T1000 (cell line): ENCODE measurements around the gene FBXW7.
"Not testable (repeated sequence)": the region's sequence is repeated elsewhere in the genome, so short reads cannot be mapped to it uniquely, and the experiment has no call there.

Experiments
- DNase-seq: peaks from one replicate; lab custom pipeline; 2025; ENCODE audit warnings: mixed read lengths; lab: John Stamatoyannopoulos, UW

FBXW7 gene

GRCh38 chr4:152535903-152536544 lies at the start of gene FBXW7:
FBXW7 (minus strand) TSS chr4:152536092; CDS start chr4:152411803, 124,289 bp downstream.
- peak; percentile 92 for DNase-seq

- DNase-seq, result no peak
Observed at GRCh38 chr4:152585023-152585441, 49.1 kb upstream of the FBXW7 start.

DNA sequence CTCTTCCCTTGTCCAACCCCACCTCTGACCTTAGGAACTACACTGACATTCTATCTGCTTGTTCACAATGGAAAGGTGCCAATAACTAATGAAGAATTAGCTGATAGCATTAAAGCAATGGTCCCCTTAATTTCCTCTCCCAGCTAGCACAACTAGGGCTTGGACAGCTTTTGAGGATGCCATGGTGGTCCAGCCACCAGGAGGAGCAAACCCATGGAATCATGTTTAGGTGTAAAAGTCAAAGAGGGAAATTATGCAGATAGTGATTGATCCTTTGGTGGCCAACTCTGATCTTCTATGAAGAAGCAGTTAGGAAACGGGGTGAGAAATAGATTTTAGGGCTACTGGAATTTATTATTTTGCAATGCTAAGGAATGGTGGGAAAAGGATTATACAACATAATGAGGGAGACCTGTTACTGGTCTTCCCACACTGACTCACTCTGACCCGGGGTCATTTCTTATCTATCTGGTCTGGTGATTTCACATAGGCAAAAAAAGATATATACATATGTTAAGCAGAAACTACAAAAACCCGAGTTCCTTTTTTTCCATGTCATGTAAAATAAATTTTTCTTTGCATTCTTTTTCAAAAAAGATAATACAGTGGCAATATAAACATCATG lies 45.8 kb upstream of the FBXW7 start:
- DNase-seq, result no peak

DNA sequence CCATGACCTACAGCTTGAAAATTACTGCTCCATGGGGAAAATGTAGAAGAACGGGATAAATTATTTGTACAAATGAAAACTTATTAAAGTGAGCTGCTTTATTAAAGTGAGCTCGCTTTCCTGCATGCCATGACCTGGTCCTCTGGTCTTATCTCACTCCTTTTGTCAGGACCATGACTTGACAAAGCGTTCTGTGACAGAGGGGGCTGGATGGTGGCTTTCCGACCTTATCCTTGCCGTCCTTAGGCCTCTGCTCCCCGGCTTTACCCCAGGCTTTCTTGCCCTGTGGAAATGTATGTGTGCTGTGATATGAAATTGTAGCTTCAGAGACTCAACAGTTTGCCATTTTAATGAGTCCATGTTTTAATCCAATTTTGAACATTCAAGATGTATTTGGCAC lies 44.0 kb upstream of the FBXW7 start:
- no peak for DNase-seq

DNA sequence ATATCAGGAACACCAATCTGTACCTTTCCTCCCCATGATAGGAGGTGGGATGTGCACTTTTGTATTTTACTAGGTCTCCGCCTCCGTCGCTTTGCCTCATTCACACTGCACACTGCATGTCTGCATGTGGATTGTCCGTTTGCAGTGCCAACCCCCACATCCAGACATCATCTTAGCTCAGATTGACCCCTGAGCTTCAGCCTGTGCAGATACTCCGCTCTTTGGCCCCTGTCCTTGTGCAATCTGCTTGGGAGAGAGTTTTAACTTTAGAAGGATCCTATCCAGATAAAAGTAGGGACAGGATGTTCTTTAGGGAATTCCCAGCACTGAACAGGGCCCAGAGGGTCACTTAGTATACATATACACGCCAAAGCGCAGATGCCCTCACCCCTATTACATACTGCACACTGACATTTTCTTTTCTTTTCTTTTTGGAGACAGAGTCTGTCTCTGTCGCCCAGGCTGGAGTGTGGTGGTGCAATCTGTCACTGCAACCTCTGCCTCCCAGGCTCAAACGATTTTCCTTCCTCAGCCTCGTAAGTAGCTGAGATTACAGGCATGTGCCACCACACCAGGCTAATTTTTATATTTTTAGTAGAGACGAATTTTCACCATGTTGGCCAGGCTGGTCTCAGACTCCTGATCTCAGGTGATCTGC lies 43.3 kb upstream of the FBXW7 start:
- DNase-seq, result no peak

- DNase-seq, result no peak
Observed at GRCh38 chr4:152578670-152579069, 42.8 kb upstream of the FBXW7 start.

- DNase-seq, result no peak
Observed at GRCh38 chr4:152577708-152578396, 42.0 kb upstream of the FBXW7 start.

GRCh38 chr4:152575533-152575932 lies 39.6 kb upstream of the FBXW7 start:
- no peak for DNase-seq

GRCh38 chr4:152573861-152574260 lies 38.0 kb upstream of the FBXW7 start:
- DNase-seq, result no peak

DNA sequence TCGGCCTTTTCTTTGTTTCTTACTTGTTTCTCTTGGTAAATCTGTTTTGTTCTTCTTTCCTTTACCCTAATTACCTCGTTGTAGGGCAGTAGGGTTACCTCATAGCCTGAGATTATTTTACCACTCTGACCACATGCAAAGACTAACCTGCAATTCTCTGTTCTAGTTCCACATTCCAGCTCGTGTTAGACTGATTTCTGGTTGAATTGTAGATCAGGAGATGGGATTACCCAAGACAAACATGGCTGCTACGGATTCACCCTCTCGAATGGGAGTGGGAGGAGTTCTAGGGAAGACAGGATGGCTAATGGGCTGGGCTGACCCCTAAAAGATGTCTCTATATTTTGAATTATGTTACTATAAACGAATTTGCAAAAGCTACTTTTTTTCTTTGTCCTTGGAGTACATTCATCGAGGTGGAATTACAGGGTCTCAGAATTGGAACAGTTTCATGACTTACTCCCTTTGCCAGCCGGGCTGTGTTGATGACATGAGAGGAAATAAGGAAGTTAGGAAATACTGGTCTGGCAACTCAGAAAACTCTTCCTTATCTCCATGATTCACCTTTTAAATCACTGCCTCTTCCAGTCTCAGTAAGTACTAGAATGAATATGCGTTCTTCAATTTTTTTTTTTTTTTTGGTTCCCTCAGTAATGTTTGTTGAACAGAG lies 36.7 kb upstream of the FBXW7 start:
- DNase-seq, result no peak

DNA sequence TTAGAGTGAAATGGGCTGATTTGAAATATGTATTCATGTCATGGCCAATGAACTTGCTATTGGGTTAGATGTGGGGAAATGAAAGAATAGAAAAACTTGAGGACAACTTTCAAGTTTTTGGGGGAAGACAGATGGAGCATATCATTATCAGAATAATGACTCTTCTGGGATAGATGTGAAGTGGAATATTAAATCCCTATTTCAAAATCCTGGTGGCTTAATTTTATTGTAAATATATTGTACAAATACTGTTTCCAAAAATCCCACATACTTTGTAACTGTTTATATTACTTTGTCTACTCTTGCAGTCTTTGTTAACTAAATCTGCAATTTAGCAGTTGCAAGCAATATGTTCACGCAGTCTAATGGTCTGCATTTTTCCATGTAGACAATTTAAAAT lies 35.9 kb upstream of the FBXW7 start:
- DNase-seq, result no peak

GRCh38 chr4:152571296-152571695 lies 35.4 kb upstream of the FBXW7 start:
- no peak for DNase-seq

DNA sequence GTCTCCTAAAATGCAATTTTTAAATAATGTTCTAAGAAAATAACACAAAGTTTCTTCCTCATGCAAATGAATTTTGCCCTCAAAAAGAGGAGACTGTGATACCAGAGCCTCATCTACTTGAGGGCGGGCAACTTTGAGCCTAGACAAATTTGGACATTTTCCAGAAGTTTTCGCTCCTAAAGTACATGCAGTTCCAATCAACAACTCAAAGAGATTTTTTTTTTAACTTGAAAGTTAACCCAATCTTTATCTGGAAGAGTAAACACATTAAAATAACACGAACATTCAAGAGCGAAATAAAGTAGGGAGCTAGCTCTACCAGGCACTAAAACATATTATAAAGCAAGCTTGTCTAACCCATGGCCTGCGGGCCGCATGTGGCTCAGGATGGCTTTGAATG lies 29.4 kb upstream of the FBXW7 start:
- no peak for DNase-seq

DNA sequence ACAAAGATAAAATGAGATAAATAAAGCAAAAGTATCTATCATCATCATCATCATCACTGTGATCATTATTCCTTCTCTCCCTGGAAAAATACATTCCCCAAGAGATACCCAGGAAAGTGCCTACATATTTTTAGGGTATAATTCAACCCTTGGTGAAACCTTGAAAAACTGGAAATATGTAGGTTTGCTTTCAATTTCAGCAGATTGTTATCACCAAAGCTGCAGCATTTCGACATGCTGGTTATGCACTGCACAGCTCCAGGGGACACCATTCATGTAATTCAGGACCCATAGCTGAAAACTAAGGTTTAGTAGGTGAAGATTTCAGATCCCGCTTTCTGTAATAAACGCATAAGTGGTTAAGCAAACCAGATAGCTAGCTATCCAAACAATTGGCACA lies 28.4 kb upstream of the FBXW7 start:
- no peak for DNase-seq

DNA sequence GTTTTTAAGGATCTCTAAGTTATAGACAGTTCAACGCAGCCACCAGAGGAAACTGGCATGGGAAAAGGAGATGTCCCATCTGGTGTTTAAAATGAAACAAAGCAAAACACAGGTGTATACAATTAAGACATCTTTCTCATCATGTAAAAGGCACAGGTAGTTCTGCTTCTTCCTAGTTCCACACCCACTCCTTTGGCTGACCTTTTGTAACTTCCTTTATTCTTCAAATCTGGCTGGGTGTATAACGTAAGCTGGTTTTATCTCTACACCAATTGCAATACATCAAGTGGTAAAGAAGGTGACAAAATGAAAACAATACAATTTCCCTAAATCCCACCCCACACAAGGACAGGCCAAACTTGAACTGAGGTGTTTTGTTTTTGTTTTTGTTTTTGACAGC lies 27.3 kb upstream of the FBXW7 start:
- no peak for DNase-seq

DNA sequence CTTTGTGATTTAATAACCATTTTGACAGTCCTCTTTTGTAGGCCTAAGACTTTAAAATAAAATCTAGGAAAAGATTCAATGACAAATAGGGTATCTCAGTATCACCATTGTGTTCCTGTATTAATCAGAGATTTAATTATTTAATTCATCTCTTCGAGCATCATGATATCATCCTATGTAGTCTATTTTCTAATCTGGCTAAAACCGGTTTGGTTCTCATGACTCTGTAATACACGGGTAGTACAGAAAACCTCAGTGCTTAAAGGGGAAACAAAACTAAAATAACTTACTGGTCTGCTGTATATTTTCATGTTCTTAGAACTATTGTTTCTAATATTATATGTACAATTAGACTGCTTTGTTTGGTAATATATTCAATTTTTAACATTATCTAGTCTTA lies 23.7 kb upstream of the FBXW7 start:
- no peak for DNase-seq

- DNase-seq, result no peak
Observed at GRCh38 chr4:152558396-152558795, 22.5 kb upstream of the FBXW7 start.

GRCh38 chr4:152556834-152557233 lies 20.9 kb upstream of the FBXW7 start:
- no peak for DNase-seq

GRCh38 chr4:152556283-152556682 lies 20.4 kb upstream of the FBXW7 start:
- no peak for DNase-seq

DNA sequence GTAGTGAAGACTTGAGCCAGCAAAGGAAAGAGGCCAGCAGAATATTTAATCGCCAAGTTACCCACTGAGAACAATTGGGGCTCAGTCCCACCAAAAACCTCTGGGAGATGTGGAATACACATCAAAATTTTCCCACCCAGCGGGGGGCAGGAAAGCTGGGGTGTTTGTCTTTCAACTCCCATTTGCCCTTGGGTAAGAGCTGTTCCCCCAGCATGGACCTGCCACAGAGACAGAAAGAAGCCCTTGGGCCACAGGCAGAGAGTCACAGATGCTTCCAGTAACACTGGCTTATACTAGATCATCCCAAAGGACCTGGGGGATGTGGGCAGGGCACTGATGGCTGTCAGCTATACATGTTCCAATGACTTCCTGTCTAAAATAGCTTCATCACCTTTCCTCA lies 18.9 kb upstream of the FBXW7 start:
- DNase-seq, result no peak

DNA sequence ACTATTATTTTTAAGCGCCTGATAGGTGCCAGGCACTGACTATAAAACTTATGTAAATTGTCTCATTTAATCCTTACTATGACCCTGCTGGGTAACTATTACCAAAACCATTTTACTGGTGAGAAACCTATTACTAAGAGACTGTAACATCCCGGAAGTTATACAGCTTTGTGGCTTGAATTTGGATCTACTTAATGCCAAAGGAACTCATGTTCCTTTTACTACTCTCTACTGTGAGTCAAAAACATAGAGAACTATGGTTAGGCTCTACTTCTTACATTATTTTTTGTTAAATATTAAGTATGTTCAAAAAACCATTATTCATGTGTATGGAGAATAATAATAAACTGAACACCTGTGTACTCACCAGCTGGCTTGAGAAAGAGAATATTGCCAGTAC lies 14.8 kb upstream of the FBXW7 start:
- DNase-seq, result not testable (repeated sequence)

GRCh38 chr4:152545088-152545487 lies 9.2 kb upstream of the FBXW7 start:
- DNase-seq, result no peak
